ENCODE measurements around the gene HLA-DMB.

GRCh38 chr6:32983964-32984621 is 43.3 kb upstream of the HLA-DMB start:
- TF ChIP-seq CTCF (IDR thresholded peaks at IDR 0.05; ENCODE audit: insufficient read depth, low read length) (no peak), POLR2AphosphoS5 (IDR thresholded peaks at IDR 0.05; ENCODE audit: low read depth) (no peak), REST (IDR thresholded peaks at IDR 0.05; ENCODE audit: insufficient replicate concordance, low read depth) (no peak), GABPA (IDR thresholded peaks at IDR 0.05; ENCODE audit: low read depth) (no peak), SPI1 (IDR thresholded peaks at IDR 0.05; ENCODE audit: borderline replicate concordance, low read depth) (no peak)
